ENCODE results near the gene PSMB7. TPM values are rescaled to one million over a fixed set of nuclear protein-coding genes. Genes with fewer than 3 reads are reported as not detected.
A peak's percentile ranks its signal among the peaks of the same experiment; 100 is the strongest.
"Not testable (repeated sequence)": the region's sequence is repeated elsewhere in the genome, so short reads cannot be mapped to it uniquely, and the experiment has no call there.

PSMB7 gene
- total RNA-seq, 1 donor: 83.0 TPM

GRCh38 chr9:124429530-124429867 is 14.3 kb upstream of the PSMB7 start:
- Histone ChIP-seq H3K4me3 (ENCODE audit: low read length) (no peak overlapping the region), H3K4me1 (ENCODE audit: insufficient read depth, low read length) (no peaks in the 10 kb centered on the region), H3K9me3 (ENCODE audit: low read depth, low read length) (no peaks in the 10 kb centered on the region), H3K27me3 (ENCODE audit: insufficient read depth, low read length) (no peaks in the 10 kb centered on the region)

- Histone ChIP-seq H3K4me1 (ENCODE audit: insufficient read depth, low read length) (no peaks in the 10 kb centered on the region), H3K27me3 (ENCODE audit: insufficient read depth, low read length) (no peaks in the 10 kb centered on the region)
These were observed 13.7 kb upstream of the PSMB7 start for GRCh38 chr9:124428751-124429529.

GRCh38 chr9:124427281-124427680 is 12.0 kb upstream of the PSMB7 start:
- Histone ChIP-seq H3K9me3 (ENCODE audit: low read depth, low read length) (no peaks in the 10 kb centered on the region), H3K4me3 (ENCODE audit: low read length) (no peak overlapping the region), H3K4me1 (ENCODE audit: insufficient read depth, low read length) (no peaks in the 10 kb centered on the region), H3K27me3 (ENCODE audit: insufficient read depth, low read length) (no peaks in the 10 kb centered on the region)

More at GRCh38 chr9:124428751-124429529, 13.7 kb upstream of the PSMB7 start:
- Histone ChIP-seq H3K4me3 (ENCODE audit: low read length) (no peak overlapping the region), H3K9me3 (ENCODE audit: low read depth, low read length) (no peaks in the 10 kb centered on the region)

GRCh38 chr9:124426361-124426760 is 11.1 kb upstream of the PSMB7 start:
- Histone ChIP-seq H3K4me1 (ENCODE audit: insufficient read depth, low read length) (no peaks in the 10 kb centered on the region), H3K9me3 (ENCODE audit: low read depth, low read length) (no peaks in the 10 kb centered on the region), H3K27me3 (ENCODE audit: insufficient read depth, low read length) (no peaks in the 10 kb centered on the region), H3K4me3 (ENCODE audit: low read length) (no peak overlapping the region)

- not testable (repeated sequence) for H3K27me3 ChIP-seq (ENCODE audit: insufficient read depth, low read length); H3K4me3 ChIP-seq (ENCODE audit: low read length); H3K4me1 ChIP-seq (ENCODE audit: insufficient read depth, low read length); H3K9me3 ChIP-seq (ENCODE audit: low read depth, low read length)
These were observed 10.5 kb upstream of the PSMB7 start for GRCh38 chr9:124425733-124426132.

- H3K27me3 ChIP-seq (ENCODE audit: insufficient read depth, low read length): no peaks in the 10 kb centered on the region
- no peaks in the 10 kb centered on the region for H3K9me3 ChIP-seq (ENCODE audit: low read depth, low read length)
- H3K4me3 ChIP-seq (ENCODE audit: low read length): no peak overlapping the region
- no peaks in the 10 kb centered on the region for H3K4me1 ChIP-seq (ENCODE audit: insufficient read depth, low read length)
These were observed 8.3 kb upstream of the PSMB7 start for GRCh38 chr9:124423591-124423990.

GRCh38 chr9:124423155-124423554 is 7.9 kb upstream of the PSMB7 start:
- Histone ChIP-seq H3K4me1 (ENCODE audit: insufficient read depth, low read length) (no peaks in the 10 kb centered on the region), H3K4me3 (ENCODE audit: low read length) (no peak overlapping the region), H3K9me3 (ENCODE audit: low read depth, low read length) (no peaks in the 10 kb centered on the region), H3K27me3 (ENCODE audit: insufficient read depth, low read length) (no peaks in the 10 kb centered on the region)

- Histone ChIP-seq H3K4me3 (ENCODE audit: low read length) (no peak overlapping the region), H3K27me3 (ENCODE audit: insufficient read depth, low read length) (no peaks in the 10 kb centered on the region), H3K9me3 (ENCODE audit: low read depth, low read length) (no peaks in the 10 kb centered on the region), H3K4me1 (ENCODE audit: insufficient read depth, low read length) (no peaks in the 10 kb centered on the region)
These were observed 5.8 kb upstream of the PSMB7 start for GRCh38 chr9:124420991-124421543.

- Histone ChIP-seq H3K4me3 (ENCODE audit: low read length) (no peak overlapping the region), H3K27me3 (ENCODE audit: insufficient read depth, low read length) (no peaks in the 10 kb centered on the region), H3K9me3 (ENCODE audit: low read depth, low read length) (no peaks in the 10 kb centered on the region), H3K4me1 (ENCODE audit: insufficient read depth, low read length) (peaks cover 4% of the 10 kb centered on the region)
These were observed 4.7 kb upstream of the PSMB7 start for GRCh38 chr9:124419832-124420489.

- Histone ChIP-seq H3K4me1 (ENCODE audit: insufficient read depth, low read length) (peaks cover 25% of the 10 kb centered on the region), H3K27me3 (ENCODE audit: insufficient read depth, low read length) (no peaks in the 10 kb centered on the region), H3K9me3 (ENCODE audit: low read depth, low read length) (no peaks in the 10 kb centered on the region), H3K4me3 (ENCODE audit: low read length) (no peak overlapping the region)
These were observed 726 bp upstream of the PSMB7 start for GRCh38 chr9:124415852-124416484.

- Histone ChIP-seq H3K27me3 (ENCODE audit: insufficient read depth, low read length) (no peaks in the 10 kb centered on the region), H3K4me3 (ENCODE audit: low read length) (peak overlapping the region; percentile 66)
These were observed 630 bp downstream of the PSMB7 start for GRCh38 chr9:124414612-124415011.

GRCh38 chr9:124412228-124412575 is 3.0 kb downstream of the PSMB7 start:
- Histone ChIP-seq H3K4me1 (ENCODE audit: insufficient read depth, low read length) (peaks cover 25% of the 10 kb centered on the region), H3K4me3 (ENCODE audit: low read length) (no peak overlapping the region), H3K9me3 (ENCODE audit: low read depth, low read length) (no peaks in the 10 kb centered on the region), H3K27me3 (ENCODE audit: insufficient read depth, low read length) (no peaks in the 10 kb centered on the region)

More at GRCh38 chr9:124414612-124415011, 630 bp downstream of the PSMB7 start:
- H3K4me1 ChIP-seq (ENCODE audit: insufficient read depth, low read length): peaks cover 25% of the 10 kb centered on the region
- no peaks in the 10 kb centered on the region for H3K9me3 ChIP-seq (ENCODE audit: low read depth, low read length)

GRCh38 chr9:124411514-124412227 is 3.6 kb downstream of the PSMB7 start:
- Histone ChIP-seq H3K4me1 (ENCODE audit: insufficient read depth, low read length) (peaks cover 25% of the 10 kb centered on the region), H3K27me3 (ENCODE audit: insufficient read depth, low read length) (no peaks in the 10 kb centered on the region), H3K4me3 (ENCODE audit: low read length) (no peak overlapping the region), H3K9me3 (ENCODE audit: low read depth, low read length) (no peaks in the 10 kb centered on the region)

- Histone ChIP-seq H3K4me3 (ENCODE audit: low read length) (no peak overlapping the region), H3K27me3 (ENCODE audit: insufficient read depth, low read length) (no peaks in the 10 kb centered on the region), H3K9me3 (ENCODE audit: low read depth, low read length) (no peaks in the 10 kb centered on the region), H3K4me1 (ENCODE audit: insufficient read depth, low read length) (peaks cover 22% of the 10 kb centered on the region)
These were observed 4.8 kb downstream of the PSMB7 start for GRCh38 chr9:124410321-124410913.

Measured in mononuclear cell (primary cell).